ENCODE results near the gene GABRG2. TPM values are rescaled to one million over a fixed set of nuclear protein-coding genes. Genes with fewer than 3 reads are reported as not detected.

Gene GABRG2
- total RNA-seq = 0.56 to 0.63 TPM in 2 of 3 replicates, not detected in the other

- no peaks in the 10 kb centered on the region for H3K36me3 Mint-ChIP-seq
- H3K4me1 Mint-ChIP-seq = no peaks in the 10 kb centered on the region
- no peak for DNase-seq (ENCODE audit: low spot score in 2 of 2, unreplicated experiment in 2 of 2)
- H3K27ac Mint-ChIP-seq = no peak within 1 kb of the TSS
- no peak within 1 kb of the TSS for H3K4me3 Mint-ChIP-seq
- H3K27me3 Mint-ChIP-seq (ENCODE audit: low read depth) = peaks cover 29% of the 10 kb centered on the region
- H3K9me3 Mint-ChIP-seq = no peaks in the 10 kb centered on the region
- no peak for TF ChIP-seq CTCF (IDR thresholded peaks at IDR 0.05; ENCODE audit: unreplicated experiment)
Measured at GRCh38 chr5:162067655-162068411, at the start of gene GABRG2. TSS of gene GABRG2 (plus strand) at chr5:162067773. CDS start at chr5:162068000, 227 bp downstream.

- no peaks in the 10 kb centered on the region for H3K4me1 Mint-ChIP-seq
Measured at GRCh38 chr5:162025312-162025711, 42.3 kb upstream of the GABRG2 start.

GRCh38 chr5:162026803-162027202 is 40.8 kb upstream of the GABRG2 start:
- H3K27ac Mint-ChIP-seq = no peak overlapping the region
- peaks cover 4% of the 10 kb centered on the region for H3K27me3 Mint-ChIP-seq (ENCODE audit: low read depth)
- no peak for TF ChIP-seq CTCF (IDR thresholded peaks at IDR 0.05; ENCODE audit: unreplicated experiment)
- no peak overlapping the region for H3K4me3 Mint-ChIP-seq
- no peaks in the 10 kb centered on the region for H3K4me1 Mint-ChIP-seq
- no peaks in the 10 kb centered on the region for H3K36me3 Mint-ChIP-seq
- H3K9me3 Mint-ChIP-seq = peaks cover 16% of the 10 kb centered on the region
- DNase-seq (ENCODE audit: low spot score in 2 of 2, unreplicated experiment in 2 of 2) = no peak

More at GRCh38 chr5:162025312-162025711, 42.3 kb upstream of the GABRG2 start:
- H3K9me3 Mint-ChIP-seq = peaks cover 16% of the 10 kb centered on the region
- H3K27ac Mint-ChIP-seq = no peak overlapping the region
- H3K4me3 Mint-ChIP-seq = no peak overlapping the region
- DNase-seq (ENCODE audit: low spot score in 2 of 2, unreplicated experiment in 2 of 2) = no peak
- no peaks in the 10 kb centered on the region for H3K36me3 Mint-ChIP-seq
- H3K27me3 Mint-ChIP-seq (ENCODE audit: low read depth) = peaks cover 4% of the 10 kb centered on the region
- no peak for TF ChIP-seq CTCF (IDR thresholded peaks at IDR 0.05; ENCODE audit: unreplicated experiment)

- Mint-ChIP-seq H3K9me3 (peaks cover 4% of the 10 kb centered on the region), H3K36me3 (no peaks in the 10 kb centered on the region), H3K27me3 (ENCODE audit: low read depth) (no peaks in the 10 kb centered on the region), H3K27ac (no peak overlapping the region), H3K4me1 (no peaks in the 10 kb centered on the region), H3K4me3 (no peak overlapping the region)
- no peak for TF ChIP-seq CTCF (IDR thresholded peaks at IDR 0.05; ENCODE audit: unreplicated experiment)
- no peak for DNase-seq (ENCODE audit: low spot score in 2 of 2, unreplicated experiment in 2 of 2)
Measured at GRCh38 chr5:162037431-162037830, 30.1 kb upstream of the GABRG2 start.

- H3K4me1 Mint-ChIP-seq = no peaks in the 10 kb centered on the region
- no peak for DNase-seq (ENCODE audit: low spot score in 2 of 2, unreplicated experiment in 2 of 2)
Measured at GRCh38 chr5:162047279-162047678, 20.3 kb upstream of the GABRG2 start.

More at GRCh38 chr5:162047279-162047678, 20.3 kb upstream of the GABRG2 start:
- Mint-ChIP-seq H3K4me3 (no peak overlapping the region), H3K36me3 (no peaks in the 10 kb centered on the region), H3K27me3 (ENCODE audit: low read depth) (no peaks in the 10 kb centered on the region), H3K9me3 (no peaks in the 10 kb centered on the region), H3K27ac (no peak overlapping the region)
- no peak for TF ChIP-seq CTCF (IDR thresholded peaks at IDR 0.05; ENCODE audit: unreplicated experiment)

Measured in mesothelial cell of epicardium (in vitro differentiated cells).